HG03520 (cell line): ENCODE data around the gene TDRD1.
A peak's percentile ranks its signal among the peaks of the same experiment; 100 is the strongest.

Experiments used
- ATAC-seq: cut with Tn5 transposase; IDR thresholded peaks from one replicate; pipeline ENCODE4 v1.9.1; 2021; ENCODE audit warnings: mild to moderate bottlenecking, moderate library complexity; ENCODE audit not compliant: unreplicated experiment

TDRD1 gene

DNA sequence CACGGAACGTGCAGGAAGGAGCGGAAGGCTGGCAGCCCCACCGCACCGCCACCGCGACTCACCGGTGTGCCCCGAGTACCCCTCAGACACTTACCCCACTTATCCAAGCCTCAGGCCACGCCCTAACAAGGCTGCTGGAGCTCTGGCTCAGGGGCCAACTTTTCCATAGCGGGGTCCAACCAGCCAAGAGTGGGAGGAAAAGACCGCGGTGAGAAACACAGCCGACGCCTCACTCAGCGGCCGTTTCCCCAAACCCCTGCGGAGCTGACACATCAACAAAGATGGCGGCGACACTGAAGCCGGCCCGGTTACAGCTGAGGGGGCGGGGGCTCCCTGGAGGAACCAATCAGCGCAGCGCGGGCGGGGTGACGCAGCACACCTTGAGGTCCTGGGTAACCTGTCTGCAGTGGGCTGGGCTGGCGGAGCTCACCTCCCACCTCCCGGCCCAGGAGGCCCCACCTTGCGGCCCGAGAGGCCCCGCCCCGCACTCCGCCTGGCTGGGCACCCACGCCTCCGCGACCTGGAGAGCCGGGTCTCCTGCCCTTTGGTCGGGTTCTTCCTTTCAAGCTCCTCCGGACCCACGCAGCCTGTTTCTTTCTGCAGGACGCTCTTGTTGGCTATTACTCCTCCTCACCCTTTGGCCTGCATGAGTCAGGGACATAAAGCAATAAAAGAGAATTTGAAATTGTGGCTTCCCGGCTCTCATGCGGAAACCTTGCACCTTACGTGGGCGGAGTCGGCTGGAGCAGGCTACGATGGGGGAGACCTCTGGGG is 5.0 kb upstream of the TDRD1 start, which contains the start of gene CCDC186:
TSS of gene CCDC186 (minus strand) at position 283 of the 774 bp plus-strand sequence. CDS start 10,935 bp downstream, outside the sequence.
- peak; percentile 99 for ATAC-seq

DNA sequence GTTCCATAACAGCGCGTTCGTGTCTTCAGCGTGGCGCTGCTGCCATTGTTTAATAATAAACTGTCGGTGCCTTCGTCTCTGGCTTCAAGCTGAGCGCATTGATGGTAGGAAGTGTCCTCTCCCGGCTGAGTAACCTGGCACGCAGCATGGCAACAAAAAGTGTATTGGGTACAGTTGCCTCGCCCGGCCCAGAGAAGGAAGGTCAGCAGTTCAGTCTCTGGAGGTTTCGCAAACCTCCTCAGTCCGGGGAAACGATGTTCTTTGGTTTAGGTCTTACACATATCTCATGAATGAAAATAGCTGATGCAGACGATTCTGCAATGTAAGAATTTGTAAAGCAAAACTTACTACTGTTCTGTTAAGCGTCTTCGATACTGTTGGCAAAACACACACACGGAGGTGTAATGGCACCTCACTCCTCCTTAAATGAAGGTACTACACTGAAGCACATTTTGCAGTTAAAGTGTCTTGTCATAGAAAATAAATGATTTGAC is 4.4 kb upstream of the TDRD1 start:
- peak; percentile 3 for ATAC-seq

DNA sequence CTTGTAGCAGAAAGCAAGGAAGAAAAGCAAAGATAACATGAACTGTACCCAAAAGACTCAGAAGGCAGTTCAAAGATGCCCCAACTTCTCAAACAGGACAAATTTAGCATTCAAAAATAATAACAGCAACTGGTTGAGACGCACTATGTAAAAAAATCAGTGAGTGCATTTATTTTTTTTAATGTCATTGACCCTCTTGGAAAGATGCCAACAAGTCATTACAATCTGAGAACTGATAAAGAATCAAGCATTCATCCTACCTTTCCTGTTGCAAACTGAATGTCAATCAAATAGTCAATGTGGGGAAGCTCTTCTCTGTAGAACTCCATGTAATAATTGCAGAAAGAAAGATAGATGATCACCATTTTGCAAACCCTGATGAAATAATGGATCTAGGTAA is 3.5 kb upstream of the TDRD1 start:
- no peak for ATAC-seq

DNA sequence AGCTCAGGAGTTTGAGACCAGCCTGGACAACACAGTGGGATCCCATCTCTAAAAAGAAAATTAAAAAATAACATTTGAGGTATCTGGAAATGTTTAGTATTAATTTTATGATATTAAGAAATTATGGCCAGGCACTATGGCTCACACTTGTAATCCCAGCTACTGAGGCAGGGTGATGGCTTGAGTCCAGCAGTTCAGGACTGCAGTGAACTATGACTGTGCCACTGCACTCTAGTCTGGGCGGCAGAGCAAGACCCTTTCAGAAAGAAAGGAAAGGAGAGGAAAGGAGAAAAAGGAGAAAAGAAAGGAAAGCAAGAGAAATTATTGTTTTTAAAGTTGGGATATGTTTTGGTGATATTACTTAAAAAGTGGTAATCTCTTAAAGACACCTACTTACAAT is 2.6 kb upstream of the TDRD1 start:
- ATAC-seq, result no peak

DNA sequence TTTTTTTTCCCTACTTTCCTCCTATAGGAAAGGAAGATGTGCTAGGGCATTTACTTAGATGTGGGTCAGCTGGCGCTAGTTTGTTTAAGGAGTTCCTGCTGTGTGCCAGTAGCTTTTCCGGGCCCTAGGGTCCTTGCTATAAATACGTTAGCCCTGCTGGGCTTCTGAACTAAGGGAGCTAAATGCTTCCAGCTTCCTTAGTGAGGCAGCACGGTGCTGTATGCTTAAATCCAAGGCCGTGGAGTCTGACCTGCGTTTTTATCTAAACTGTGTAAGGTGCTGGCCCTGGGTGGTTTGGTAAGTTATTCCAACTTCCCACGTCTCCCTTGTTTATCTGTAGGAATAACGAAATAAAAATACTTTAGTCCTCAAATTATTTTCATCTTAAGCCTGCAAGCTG is 594 bp downstream of the TDRD1 start:
- no peak for ATAC-seq

DNA sequence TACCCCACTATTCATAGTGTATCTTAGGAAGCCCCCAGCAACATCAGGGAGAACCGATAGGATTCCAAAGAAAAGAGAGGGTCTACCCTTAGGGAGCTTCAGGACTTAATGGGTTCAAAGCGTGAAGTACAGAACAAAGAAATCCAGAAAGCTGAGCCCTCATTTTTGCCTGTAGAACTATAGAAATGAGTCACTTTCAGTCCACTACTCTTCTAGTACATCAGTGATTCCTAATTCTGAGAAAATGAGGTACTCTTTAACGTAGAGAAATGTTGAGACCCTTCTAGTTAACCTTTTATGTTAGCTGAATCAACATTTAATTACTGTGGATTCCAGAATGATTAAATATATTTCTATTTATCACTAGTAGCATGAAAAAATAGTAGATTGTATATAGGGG is 1.8 kb downstream of the TDRD1 start:
- no peak for ATAC-seq

DNA sequence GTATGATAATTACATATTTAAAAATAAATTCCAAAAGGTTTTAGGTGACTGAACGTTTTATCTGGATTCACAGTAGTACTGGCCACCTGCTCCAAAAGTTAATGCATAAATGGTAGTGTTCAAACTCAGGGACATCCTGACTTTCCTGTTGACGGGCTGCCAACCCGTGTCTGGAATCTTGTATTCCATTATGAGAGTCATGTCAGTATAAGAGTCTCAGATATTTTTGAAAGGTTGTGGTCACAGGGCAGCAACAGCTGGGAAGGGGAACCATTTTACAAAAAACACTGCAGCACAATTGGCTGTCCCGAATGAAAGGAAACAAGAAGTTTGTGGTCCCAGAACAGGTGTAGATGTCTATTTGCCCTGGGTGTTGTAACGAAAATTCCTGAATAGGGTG is 2.8 kb downstream of the TDRD1 start:
- no peak for ATAC-seq

DNA sequence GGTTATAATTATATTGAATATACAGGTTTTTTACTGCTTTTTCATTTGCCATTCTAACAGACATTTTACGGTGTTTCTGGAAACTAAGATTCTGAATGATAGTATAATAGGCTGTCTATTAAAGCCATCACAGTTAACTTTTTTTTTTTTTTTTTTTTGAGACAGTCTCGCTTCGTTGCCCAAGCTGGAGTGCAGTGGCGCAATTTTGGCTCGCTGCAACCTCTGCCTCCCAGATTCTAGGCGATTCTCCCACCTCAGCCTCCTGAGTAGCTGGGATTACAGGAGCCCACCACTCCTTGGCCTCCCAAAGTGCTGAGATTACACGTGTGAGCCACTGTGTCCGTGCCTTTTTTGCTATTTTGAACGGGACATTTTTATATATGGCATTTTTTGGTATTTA is 4.4 kb downstream of the TDRD1 start:
- ATAC-seq, result no peak

DNA sequence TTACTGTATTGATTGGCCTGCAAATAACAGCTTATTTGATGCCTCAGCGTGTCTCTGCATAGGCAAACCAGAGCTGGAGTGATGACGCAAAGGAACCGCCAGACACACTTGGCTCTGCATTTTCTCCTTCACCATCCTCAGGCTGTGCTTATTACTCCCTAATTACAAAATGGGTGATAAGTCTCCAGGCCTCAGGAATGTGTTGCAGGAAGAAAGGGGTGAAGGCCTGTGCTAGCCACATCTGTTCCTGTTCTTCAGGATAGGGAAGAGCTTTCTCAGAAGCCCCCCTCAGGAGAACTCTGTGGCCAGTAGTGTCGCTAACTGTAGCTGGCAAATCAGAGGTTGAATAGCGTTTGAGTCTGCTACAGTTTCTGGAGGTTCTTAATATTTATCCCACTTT is 5.1 kb downstream of the TDRD1 start:
- no peak for ATAC-seq

DNA sequence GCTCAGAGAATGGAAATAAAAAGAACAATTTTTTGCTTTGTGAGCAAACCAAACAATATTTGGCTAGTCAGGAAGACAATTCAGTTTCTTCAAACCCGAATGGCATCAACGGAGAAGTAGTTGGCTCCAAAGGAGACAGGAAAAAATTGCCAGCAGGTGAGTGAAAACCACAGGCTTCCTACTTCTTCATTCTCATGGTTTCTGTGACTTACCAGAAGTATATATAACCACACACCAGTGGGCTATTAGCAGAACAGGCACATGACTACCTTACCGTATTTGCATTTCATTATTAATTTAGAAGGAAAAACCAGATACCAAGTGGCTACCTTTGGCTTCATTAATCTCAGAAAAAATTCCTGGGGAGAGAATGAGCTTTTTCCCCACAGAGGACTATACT is 8.8 kb downstream of the TDRD1 start:
- ATAC-seq, result no peak

DNA sequence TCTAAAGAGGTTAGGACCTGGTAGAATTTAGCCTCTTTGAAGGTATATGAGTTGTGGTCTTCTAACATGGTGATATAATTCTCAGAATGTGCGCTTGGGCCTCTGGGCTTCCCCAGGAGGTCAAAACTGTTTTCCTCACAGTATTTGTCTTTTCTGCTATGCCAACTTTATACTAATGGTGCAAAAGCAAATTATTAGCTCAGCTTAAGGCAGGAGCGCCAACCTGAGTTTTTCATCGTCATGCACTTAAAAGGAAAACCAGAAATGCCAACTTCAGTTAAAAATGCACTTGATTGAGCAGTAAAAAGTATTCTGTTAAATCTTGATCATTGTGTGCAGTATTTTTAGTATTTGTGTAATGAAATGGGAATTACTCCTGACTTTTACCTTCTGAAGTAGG is 9.7 kb downstream of the TDRD1 start:
- ATAC-seq, result no peak

DNA sequence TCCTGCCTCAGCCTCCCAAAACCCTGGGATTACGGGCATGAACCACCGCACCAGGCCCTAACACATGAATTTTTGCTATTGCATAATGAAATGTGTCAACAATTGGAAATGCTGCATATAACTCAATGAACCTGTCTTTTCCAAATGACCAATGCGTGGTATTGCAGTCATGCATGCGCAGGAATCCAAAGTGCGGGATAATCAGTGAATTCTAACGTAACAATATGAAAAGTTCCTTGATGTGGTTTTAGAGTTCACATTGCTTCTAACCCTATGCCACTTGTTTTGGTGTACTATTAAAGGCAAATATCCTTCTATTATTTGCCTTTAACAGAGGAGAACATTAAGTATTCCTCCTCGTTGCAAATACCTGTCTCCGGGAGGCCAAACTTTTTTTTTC is 10.5 kb downstream of the TDRD1 start:
- ATAC-seq, result no peak

DNA sequence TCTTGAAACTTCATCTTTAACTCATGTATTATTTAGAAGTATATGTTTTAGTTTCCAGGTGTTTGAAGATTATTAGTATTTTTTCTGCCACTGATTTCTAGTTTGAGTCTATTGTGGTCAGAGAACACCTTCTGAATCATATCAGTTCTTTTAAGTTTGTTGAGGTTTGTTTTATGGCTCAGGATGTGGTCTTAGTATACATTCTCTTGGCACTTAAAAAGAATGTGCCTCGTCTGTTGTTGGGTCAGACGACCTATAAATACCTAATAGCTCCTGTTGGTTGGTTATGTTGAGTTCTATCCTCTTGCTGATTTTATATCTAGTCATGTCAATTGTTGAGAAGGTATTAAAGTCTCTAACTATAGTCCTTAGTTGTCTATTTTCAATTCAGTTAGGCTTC is 15.9 kb downstream of the TDRD1 start:
- ATAC-seq, result peak; percentile 86

DNA sequence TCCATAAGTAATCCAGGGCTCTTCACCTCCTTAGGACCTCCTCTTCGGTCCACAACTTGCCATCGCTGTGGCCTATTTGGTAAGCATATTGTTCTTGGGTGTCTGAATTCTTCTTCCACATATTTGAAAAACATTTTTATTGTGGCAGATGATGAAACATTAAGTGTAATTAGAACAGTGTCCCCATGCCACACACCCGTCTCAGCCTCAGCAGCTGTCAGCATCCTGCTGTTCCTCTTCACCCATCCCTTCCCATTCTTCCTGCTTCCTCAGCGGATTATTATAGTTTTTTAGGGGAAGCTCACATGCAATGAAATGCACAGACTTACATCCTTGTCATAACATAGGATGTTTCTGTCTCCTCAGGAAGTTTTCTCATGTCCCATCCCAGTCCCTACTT is 20.1 kb downstream of the TDRD1 start:
- ATAC-seq, result no peak

DNA sequence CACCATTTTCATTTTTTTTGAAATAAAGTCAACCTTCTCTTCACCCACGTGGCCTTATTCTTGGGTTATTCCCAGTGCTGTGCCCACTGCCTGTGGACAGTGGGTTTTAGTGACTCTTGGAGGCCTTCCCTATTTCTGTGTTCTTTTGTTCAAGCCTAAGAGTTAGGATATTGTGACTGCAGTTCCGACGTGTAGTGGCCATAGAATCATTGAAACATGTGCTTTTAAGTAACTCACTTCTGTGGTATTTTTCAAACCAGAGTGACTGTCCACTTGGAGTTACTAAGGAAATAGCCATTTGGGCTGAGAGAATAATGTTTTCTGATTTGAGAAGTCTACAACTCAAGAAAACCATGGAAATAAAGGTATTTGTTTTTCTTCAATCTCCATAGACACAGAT is 23.7 kb downstream of the TDRD1 start:
- ATAC-seq, result no peak

DNA sequence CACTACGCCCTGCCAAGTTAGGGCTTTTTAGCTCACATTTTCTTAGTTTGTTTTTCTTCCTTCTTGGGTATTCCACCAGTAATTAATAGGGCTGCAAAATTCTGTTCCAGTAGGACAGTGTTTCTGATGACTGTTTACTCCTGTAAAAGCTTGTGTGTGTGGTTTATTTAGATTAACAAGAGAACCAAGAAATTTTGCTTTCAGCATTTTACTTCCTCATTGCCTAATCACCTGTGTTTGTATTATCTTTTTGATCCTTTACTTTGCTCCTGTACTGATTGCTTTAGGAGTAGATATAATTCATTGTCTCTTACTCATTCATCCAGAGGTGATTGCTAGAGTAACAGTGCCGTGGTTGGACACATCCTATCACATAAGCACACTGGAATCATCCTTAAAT is 27.7 kb downstream of the TDRD1 start:
- no peak for ATAC-seq

DNA sequence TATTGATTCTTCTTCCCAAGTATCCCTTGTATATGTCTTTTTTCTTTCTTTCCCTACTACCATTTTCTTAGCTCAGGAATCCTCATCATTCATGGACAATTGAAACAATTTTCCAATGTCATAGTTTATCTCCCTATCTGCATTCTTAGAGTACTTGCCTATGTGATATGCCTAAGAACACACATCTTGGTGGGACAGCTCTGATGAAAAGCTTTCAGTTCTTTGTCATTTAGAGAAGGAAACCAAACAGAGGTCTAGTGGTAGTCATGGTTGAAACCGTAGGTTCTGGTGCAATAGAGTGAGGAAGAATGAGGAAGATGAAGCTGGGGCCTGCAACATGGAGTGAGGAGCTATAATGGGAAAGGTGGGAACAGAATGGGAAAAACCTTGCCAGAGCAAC is 28.2 kb downstream of the TDRD1 start:
- no peak for ATAC-seq

DNA sequence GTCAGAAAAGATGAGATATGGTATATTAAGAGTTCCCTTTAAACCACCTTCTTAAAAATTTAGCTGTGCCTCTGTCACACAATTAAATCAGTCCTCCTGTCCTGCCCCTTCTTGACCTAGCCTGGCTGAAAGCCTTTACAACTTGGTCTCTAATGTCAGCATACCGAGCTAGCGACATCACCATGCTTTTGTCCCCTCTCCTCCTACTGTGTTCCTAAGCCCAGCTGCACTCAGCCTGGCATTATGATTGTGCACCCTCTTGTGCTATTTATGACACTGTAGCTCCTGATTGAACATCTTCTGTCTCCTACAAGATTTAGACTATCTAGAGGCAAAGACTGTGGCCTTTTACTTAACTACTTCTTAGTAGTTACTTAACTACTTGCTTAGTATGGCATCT is 29.2 kb downstream of the TDRD1 start:
- no peak for ATAC-seq

DNA sequence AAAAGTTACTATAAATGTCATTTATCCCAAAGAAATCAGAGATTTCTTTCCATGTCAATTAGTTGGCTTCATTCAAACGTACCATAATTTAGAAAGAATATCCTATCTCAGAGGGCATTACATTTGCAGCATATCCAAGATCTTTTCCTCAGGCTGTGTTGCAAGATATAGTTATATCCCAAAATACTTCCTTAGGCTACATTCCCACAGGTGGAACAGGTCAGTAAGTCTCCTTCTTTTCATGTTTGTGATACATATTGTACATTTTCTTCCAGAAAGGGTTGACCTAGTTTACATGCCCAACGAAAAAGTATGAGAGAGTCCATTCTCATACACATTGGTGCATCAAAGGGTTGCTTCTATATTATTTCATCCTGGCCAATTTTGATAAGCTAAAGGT is 33.0 kb downstream of the TDRD1 start:
- ATAC-seq, result no peak

DNA sequence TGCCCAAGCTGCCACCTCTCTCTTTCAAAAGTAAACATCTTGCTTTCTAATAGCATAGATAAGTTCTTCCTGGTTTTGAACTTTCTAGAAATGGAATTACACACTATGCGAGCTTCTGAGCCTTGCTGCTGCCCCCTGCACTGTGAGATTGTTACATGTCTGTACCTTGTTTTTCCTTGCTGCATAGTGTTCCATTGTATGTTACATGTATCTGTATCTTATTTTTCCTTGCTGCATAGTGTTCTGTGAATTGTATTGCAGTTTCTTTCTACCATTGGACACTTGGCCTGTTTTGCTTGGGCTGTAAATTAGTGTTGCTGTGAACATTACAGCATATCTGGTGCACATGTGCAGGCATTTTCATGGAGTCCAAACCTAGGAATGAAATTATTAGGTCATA is 35.9 kb downstream of the TDRD1 start:
- ATAC-seq, result no peak

DNA sequence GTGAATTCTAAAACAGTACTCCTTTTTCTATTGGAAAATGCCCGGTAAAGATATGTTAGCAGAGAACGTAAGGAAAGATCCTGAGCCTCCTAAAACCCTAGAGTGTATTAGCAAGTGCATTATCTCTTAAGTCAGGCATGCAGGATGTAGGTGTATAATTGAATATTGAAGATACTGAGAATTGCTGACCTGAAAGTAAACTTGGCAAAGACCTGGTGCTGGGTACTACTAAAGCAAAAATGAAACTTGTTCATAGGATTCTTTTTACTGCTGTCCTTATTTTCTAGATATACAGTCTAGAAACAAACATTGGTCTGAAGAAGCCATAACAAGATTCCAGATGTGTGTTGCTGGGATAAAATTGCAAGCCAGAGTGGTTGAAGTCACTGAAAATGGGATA is 41.1 kb downstream of the TDRD1 start:
- ATAC-seq, result no peak

DNA sequence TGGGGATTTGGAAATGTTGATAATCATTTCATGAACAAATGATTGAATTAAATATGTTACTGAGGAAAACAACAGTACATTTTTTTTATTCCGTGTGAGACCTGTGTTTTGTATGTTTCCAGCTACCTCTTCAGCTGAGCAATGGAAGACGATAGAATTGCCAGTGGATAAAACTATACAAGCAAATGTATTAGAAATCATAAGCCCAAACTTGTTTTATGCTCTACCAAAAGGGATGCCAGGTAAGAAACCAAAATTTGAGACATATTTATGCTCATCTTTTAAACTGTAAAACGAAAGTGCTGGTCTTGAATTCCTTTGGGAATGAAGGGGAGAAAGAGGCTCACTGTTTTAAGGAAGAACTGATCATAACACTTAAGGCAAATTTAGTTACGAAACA is 42.1 kb downstream of the TDRD1 start:
- ATAC-seq, result no peak

DNA sequence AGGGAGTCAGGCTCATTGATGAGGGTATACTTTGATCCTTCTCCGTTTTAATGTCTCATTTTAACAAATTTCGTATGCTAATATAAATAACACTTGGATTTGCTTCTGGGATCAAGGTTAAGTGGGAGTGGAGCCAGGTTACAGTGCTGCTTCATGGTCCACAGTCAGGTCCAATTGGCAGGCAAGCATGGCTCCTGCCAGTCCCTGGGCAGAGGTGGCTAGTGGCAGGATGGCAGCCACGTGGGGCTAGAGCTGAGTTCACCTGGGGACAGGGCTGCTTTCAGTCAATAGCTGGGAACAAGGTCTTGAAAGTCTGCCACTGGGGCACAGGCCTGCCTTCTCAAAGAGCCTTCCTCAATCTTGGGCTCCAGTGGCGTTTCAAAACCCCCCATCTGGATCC is 43.9 kb downstream of the TDRD1 start:
- no peak for ATAC-seq
